NCI-H146 treated with DMSO at 0.1 percent for 48 hours (cell line): ENCODE measurements around the gene RIPOR3.
"Not testable (repeated sequence)": the region's sequence is repeated elsewhere in the genome, so short reads cannot be mapped to it uniquely, and the experiment has no call there.

Experiments
- DNase-seq: peaks from one replicate; lab custom pipeline; 2025; ENCODE audit not compliant: unreplicated experiment; lab: John Stamatoyannopoulos, UW

The RIPOR3 gene

DNA sequence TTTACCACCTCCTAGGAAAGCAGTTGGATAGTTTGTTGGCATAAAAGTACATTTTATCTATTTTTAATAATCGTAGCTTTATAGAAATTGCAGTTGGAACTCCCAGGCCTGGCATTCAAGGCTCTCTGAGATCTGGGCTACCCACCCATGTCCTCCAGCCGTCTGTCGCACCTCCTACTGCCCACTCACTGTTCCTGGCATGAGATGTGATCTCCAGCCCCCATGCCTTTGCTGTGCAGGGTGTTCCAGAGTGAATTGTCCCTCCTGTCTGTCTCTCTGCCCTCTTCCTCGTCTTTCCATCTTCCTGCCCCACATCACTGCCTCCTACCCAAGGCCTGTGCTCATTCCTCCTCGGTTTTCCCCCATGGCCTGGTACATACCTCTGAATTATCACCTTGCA is 130.5 kb downstream of the RIPOR3 start:
- DNase-seq, result no peak

DNA sequence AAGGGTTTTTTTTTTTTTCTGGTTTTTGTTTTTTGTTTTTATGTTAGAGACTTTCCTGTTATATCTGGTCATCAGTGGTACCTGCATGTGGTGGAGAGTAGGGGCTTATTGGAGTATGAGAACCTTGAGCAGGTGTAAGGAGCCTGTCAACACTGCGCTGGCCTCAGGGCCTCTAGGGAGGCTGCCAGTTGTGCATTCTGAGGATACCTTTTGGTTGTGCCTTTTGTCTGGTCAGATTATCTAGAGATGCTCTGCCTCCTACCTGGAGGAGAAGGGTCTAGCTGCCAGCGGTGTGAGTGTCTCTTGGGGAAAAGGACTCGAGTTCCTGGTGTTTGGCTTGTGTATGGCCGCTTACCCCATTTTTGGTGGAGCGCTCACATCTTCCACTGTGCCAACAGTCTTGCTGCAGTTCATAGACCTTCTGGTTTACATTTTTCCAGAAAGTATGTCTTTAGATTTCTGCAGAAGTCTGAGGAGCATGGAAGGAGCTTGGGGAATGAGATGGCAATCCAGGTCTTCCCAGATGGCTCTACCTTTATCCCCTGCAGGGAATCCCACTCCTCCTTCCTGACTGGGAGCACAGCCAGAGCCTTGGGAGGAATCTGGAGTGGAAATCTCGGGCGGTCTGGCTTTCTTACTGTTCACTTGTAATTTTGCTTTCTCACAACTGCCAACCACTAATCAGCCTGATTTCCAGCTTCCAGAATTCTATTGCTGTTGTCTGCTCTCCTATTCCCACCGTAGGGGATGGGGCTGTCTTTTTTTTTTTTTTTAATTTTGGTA is 131.3 kb downstream of the RIPOR3 start:
- DNase-seq, result no peak

DNA sequence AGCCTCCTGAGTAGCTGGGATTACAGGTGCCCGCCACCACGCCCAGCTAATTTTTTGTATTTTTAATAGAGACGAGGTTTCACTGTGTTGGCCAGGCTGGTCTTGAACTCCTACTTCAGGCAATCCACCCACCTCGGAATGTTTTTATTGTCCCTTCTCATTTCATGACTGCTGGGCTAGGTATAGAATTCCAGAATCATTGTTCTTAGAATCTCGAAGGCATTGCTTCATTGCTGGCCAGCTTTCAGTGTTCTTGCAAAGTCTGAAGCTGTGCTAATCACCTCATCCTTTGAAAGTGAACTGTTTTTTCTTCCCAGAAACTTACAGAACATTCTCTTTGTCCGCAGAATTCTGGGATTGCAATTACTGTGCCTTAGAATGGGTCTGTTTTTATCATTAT is 132.2 kb downstream of the RIPOR3 start:
- no peak for DNase-seq

DNA sequence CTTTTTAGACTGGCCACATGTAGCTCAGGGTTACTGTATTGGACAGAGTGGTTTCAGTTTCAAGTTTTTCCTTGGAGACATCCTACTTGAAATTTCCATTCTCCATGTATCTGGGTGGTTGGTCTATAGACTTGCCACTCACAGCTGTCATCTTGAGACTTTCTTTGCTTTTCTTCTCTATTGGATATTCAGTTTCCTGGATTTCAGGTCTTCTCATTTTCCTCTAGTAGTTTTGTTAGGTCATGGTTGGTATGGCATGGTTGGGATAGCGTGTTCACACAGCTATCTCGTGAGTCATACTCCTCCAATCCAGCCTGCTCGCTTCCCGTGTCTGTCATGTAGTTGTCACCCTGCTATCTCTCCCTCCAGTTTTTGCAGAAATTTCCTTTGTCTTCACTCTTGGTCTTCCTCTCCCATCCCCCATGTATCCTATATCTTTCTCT is 132.8 kb downstream of the RIPOR3 start:
- DNase-seq, result no peak

DNA sequence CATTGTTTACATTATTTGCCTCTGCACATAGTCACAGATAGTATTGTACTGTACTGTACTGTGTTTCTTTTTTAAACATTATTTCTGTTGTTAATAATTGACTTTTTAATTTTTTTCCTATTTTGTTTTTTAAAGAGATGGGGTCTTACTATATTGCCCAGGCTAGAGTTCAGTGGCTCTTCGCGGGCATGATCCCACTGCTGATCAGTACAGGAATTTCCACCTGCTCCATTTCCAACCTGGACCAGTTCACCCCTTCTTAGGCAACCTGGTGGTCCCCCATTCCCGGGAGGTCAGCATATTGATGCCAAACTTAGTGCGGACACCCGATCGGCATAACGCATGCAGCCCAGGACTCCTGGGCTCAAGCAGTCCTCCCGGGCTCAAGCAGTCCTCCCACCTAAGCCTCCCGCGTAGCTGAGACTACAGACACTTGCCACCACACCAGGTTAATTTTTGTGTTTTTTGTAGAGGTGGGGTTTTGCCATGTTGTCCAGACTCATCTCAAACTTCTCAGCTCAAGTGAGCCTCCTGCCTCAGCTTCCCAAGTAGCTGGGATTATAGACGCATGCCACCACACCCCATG is 133.7 kb downstream of the RIPOR3 start:
- no peak for DNase-seq

DNA sequence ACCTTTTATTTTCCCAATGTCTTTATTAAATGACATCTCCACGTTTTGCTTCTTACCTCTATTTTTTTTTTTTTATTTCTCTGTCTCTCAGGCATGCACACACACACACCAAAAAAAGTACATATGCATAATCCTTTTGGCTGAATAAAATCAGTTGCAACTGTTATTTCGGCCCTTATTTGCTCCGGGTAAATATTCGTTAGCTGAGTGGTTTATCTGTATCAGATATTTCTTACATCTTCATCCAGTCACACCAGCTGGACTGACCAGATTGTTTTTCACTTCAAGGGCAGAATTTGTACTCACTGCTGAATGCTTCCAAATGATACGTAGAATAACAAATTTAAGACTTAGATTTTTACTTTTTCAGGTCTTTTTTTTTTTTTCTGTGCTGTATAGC is 135.7 kb downstream of the RIPOR3 start:
- no peak for DNase-seq

DNA sequence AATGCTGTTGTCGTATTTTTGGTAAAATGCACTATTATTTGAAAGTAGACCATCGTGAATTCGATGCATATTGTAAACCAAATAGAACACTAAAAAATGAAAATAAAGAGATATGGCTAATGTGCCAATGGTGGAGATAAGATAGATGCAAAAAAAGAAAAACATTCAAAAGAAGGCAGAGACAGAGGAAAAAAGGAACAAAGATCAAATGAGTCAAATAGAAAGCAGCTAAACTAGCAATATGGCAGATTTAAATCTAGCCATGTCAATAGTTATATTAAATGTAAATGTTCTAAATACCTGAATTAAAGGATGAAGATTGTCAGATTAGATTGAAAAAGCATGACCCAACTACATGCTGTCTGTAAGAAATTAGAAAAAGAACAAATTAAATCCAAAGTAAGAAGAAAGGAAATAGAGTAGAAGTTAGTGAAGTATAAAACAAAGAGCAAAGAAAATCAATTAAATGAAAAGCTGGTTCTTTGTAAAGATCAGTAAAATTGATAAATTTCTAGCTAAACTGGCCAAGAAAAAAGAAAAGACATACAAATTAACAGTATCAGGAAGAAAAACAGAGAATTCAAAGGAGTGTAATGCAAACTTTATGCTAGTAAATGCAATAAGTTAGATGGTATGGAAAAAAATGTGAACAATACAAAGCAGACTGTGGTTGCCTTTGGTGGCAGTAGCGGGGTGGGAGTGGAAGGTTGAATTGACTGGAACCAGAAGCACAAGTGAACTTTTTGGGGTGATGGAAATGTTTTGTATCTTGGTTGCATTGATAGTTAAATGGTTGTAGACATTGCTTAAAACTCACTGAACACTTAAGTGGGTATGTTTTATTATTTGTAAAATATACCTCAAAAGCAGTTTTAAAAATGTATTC is 136.4 kb downstream of the RIPOR3 start:
- DNase-seq, result no peak

DNA sequence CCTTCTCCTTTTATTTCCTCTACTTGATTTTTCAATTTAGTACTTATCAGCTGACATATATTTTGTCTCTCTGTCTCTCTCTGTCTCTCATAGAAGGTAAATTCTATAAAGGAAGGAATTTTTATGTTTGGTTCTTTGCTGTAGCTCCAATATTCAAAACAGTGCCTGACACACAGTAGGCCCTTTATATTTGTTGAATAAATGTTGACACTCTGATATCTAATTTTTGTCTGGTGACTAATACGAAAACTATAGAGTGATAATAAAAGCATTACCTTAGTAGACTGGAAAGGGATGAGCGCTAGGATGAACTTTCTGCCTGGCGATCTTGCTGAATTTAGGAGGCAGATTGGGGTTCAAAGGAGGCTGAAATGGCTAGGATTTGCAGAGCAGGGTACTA is 138.4 kb downstream of the RIPOR3 start:
- no peak for DNase-seq

DNA sequence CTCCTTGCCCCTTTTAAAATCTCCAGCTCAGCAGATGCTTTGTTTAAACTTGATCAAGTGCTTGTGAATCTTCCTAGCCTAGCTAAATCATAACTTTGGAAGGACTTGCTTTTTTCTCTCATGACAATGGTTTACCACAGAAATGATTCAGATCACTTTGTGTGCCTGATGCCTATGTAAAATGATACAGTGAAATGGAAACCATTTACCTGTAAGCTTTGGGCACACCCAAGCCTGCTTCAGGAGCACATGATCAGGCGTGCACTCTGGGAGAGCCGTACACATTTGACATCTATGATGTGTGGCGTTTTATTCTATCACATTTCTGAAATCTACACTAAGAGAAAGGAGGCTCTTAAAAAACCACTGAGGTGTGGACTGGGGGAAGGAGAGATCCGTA is 140.1 kb downstream of the RIPOR3 start:
- no peak for DNase-seq

DNA sequence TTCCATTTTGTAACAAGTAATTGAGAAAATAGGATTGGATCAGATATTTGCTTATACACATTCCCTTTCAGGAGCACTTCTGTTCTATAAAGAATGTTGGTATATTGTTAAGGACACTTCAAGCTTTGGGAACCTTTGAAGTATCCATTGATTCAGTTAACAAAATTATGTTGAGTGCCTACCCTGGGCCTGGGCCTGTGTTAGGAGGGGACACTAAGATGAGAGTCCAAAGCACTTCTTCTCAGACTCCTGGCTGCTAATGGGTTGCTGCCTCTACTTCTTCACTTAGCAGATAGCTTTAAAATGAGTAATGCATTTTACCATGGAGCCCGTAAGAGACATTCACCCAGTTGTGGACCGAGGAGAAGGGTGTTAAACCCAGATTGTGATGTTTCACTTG is 140.8 kb downstream of the RIPOR3 start:
- DNase-seq, result no peak

DNA sequence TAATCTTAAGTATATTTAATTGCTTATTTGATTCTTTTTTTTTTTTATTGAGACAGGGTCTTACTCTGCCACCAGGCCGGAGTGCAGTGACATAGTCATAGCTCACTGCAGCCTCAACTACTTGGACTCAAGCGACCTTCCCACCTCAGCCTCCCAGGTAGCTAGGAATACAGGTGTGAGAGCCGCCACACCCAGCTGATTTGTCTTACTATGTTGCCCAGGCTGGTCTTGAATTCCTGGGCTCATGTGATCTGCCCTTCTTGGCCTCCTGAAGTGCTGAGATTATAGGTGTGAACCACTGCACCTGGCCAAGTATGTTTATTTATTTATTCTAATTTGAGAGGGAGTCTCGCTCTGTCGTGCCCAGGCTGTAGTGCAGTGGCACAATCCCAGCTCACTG is 142.9 kb downstream of the RIPOR3 start:
- DNase-seq, result no peak

DNA sequence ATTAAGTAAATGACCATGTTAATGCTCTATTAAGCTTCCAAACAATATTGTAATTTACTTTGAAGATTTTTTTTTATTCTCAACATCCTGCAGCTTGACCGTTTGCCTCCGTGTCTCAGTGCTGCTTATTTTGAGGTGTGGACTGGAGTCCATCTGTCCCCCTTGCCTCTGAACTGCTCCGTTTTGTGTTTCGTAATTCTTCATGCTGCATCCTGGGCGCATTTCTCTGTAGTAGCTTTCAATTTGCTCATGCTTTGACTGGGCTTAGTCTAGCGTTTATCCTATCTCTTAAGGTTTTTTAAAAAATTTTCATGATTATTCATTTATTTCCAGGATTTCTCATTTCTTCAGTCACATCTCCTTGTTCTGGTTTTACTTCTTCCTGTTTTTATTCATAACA is 143.4 kb downstream of the RIPOR3 start:
- DNase-seq, result no peak

DNA sequence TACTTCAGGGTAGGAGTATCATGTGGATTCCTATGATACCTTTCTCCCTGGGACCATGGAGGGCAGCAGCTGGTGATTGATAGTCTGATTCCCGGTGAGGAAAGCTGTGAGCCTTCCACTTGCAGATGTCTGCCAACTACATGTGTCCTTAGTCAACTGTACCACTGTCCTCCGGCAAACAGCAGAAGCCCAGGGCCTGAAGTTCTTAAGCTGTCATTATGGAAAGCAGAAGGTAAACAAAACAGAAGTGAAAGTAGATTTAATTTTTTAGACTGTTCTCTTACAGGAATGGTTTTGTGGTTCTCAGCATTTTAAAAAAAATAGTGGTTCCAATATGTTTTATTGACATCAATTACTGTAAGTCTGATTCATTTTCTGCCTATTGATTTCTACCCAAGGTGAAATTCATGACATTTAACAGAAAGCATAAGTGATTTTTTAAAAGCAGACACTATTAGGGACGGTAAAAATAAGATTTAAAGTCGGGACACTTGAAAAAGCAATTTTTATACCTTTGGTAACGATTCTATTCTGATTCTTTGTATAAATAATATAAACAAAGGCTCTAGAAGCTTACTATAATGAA is 144.5 kb downstream of the RIPOR3 start:
- DNase-seq, result no peak

DNA sequence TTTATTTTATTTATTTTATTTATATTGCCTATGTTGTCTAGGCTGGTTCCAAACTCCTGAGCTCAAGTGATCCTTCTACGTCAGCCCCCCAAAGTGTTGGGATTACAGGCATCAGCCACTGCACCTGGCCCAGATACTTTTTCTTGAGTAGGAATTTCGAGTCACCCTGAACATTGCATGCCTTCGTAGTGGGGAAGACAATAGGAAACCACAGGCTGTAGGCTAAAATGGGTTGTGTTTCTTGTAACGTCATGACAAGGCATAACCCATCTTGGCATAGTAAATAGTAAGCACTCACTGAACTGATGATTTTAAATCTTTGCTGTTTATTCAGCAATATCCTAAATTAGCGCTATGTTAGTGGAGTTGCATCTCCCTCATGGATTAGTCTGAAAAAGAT is 146.2 kb downstream of the RIPOR3 start:
- DNase-seq, result no peak

DNA sequence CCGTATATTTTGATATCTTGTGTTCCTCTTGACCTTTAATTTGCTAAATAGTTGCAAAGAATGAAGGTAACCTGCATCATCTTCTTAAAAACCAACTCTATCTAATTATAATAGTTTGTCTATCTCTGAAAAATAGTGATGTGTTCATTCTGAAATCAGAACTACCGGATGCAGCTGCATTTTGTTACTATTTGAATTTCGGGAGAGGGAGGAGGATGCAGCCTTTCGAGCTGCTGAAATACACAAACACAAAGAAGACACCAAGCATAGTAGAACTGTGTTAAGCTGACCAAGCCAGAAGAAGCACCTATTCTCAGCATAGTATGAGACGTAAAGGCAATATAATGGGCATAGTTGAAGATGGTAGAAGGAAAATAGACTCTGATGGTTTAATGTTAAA is 148.0 kb downstream of the RIPOR3 start:
- no peak for DNase-seq

DNA sequence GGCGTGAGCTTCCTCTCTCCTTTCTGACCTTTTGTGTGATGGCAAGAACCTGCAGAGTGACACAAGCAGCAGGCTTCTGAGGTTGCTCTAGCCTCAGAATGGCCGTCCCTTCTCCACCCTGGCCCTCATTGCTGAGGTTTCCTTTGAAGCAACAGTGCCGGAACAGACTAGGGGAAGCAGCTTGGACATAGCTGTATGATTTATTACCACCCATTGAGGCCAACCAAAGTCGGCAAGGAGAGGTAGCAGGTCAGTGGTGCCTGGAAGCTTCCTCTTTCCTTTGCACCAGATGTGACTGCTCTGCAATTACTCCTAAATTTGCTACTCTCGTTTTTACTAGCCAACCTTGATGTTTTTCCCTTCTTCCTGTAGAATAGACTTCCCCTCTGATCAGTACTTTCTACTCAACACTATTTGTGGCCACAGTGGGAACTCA is 149.7 kb downstream of the RIPOR3 start:
- no peak for DNase-seq

DNA sequence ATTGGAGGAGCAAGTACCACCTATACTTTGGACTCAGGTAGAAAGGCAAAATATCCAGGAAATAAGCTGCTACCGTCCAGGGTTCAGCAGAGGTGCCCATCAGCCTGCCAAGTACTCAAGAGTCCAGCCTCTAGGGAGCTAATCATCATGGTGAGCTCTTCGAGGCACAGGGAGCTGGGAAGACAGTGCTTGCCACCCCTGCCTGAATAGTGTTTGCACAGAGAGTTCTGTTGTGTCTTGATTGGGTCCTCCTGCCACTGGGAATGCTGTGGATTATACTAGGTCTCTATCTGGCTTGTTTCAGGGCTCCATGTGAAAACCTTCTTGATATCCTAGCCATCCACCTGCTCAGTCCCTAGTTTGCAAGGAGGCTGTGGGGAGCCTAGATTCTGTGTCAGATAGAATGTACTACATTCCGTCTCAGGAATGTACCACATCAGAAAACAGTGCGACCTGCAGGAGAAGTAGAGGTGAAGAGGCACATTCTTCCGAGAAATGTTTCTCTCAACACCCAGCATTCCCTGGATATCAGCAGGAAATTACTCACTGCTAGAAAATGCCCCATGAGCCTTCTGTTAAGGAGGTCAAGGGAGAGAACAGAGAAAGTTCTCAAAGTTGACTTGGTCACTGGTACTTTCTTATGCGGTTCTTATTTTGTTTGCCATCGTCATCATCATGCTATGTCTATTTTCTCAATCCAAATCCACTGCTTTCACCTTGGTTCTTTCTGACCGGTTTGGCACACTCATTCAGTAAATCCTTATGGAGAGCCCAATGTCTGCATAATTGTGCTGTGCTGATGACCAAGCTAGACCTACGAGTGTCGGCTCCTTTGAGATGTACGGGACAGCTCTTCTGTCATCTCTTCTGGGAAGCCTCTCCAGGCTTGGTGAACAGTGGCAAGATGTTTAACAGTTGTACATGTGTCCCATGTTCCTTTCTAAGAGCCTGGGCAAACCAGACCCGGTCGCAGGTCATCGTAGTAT is 150.4 kb downstream of the RIPOR3 start:
- DNase-seq, result no peak

DNA sequence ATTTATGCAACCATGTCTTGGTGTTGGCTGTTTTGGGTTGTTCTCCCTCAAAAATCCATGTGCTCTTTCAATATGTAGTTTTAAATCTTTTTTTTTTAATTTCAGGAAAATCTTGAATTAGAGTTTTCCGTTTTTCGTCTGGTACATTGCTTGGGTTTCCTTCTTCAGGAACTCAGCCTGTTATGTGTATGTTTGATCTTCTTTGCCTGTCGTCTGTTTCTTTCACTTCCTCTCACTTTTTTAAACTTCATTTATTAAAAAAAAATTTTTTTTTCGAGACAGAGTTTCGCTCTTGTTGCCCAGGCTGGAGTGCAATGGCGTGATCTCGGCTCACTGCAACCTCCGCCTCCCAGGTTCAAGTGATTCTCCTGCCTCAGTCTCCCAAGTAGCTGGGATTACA is 151.5 kb downstream of the RIPOR3 start:
- not testable (repeated sequence) for DNase-seq

DNA sequence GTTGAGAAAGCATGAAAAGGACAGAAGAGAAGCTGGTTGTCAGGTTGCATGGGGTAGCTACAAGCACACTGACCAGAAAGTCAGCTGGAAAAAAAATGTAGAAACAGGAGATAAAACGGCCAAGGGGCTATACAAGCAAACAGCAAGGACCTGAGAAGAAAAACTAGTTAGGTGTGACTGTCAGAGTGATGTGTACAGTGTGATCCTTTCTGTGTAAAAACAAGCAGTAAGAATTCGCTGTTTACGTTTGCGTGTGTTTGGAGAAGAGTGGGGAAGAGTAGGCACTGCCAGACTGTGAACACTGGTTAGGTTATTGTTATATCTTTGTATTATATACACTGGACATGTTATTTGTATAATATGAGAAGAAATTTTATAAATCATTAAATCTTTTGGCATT is 153.1 kb downstream of the RIPOR3 start:
- DNase-seq, result no peak

DNA sequence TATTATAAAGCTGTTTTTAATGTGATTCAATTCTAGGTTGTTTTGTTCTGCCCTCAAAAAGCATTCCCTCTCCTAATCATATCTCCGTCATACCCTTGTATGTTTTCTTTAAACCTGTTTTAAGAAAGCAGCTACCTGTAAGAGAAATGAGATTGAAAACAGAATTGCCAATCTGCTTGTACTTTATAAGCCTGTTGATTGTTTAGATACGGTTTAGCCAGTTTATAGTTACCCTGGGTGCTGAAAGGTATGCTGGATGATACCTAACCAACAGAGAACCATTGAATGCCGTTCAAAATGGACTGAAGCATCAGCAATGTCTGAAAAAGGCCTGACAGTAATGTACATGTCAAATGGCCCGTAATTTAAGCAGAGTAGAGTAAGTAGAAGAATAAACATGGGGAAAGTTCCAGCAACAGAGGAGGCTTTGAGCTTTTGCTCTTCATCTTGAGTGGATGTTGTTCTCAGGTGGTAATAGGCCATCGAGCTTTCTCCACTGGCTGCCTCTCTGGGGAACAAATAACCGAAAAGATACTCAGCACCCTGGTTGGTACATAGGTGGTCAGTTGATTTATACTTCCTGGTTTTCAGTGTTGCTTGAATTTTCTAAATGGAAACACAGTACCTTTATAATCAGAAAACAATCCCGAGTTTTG is 153.7 kb downstream of the RIPOR3 start:
- DNase-seq, result no peak
